ENCODE data around the gene PSEN2.
"Not testable (repeated sequence)": the region's sequence is repeated elsewhere in the genome, so short reads cannot be mapped to it uniquely, and the experiment has no call there.

Gene PSEN2

GRCh38 chr1:226908913-226909312 lies 38.5 kb downstream of the PSEN2 start:
- Histone ChIP-seq H3K27me3 (ENCODE audit: control insufficient read depth in 2 of 2, insufficient read depth in 2 of 2, low read length in 2 of 2) (no peaks in the 10 kb centered on the region), H3K27ac (ENCODE audit: low read depth in 2 of 2, low read length in 2 of 2) (no peak overlapping the region), H3K36me3 (ENCODE audit: control insufficient read depth in 2 of 2, insufficient read depth in 2 of 2, low read length in 2 of 2) (no peaks in the 10 kb centered on the region), H3K9me3 (ENCODE audit: control insufficient read depth in 2 of 2, low read length in 2 of 2) (no peaks in the 10 kb centered on the region), H3K9ac (ENCODE audit: low read depth in 1 of 2, low read length in 2 of 2) (no peak overlapping the region), H3K4me1 (ENCODE audit: control insufficient read depth in 2 of 2, insufficient read depth in 2 of 2, low read length in 2 of 2) (no peaks in the 10 kb centered on the region), H3K4me3 (ENCODE audit: low read length in 2 of 2) (no peak overlapping the region)

DNA sequence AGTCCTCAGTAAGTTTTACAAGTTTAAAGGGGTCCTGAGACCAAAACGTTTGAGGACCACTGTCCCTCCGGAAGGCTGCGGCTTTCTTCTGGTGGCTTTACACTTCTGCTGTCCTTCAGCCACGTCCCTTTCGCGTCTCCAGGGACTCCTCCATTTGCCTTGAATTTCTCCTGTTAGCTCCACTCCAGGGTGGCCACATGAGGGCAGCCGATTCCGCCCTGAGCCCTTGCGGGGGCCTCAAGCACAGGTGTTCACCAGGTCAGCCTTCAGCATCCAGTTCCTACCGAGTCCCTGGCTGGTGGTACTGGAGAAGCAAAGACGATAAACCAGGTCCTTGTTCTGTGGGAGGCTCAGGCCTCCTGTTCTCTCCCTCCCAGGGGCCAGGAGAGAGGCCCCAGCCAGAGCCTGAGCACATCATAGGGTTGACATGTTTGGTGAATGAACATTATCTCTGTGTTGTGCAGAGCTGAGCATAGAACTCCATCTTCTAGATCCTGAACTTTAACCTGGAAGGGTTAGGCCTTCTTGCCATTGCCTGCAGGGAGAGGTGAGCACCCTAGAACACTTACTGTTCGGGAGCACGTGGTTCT lies 42.3 kb downstream of the PSEN2 start:
- H3K27ac ChIP-seq (ENCODE audit: low read depth in 2 of 2, low read length in 2 of 2) = no peak overlapping the region
- H3K9me3 ChIP-seq (ENCODE audit: control insufficient read depth in 2 of 2, low read length in 2 of 2) = no peaks in the 10 kb centered on the region
- peaks cover 3 to 11% of the 10 kb centered on the region in 2 donors for H3K4me1 ChIP-seq (ENCODE audit: control insufficient read depth in 2 of 2, insufficient read depth in 2 of 2, low read length in 2 of 2)
- no peaks in the 10 kb centered on the region for H3K27me3 ChIP-seq (ENCODE audit: control insufficient read depth in 2 of 2, insufficient read depth in 2 of 2, low read length in 2 of 2)
- H3K9ac ChIP-seq (ENCODE audit: low read depth in 1 of 2, low read length in 2 of 2) = no peak overlapping the region
- H3K36me3 ChIP-seq (ENCODE audit: control insufficient read depth in 2 of 2, insufficient read depth in 2 of 2, low read length in 2 of 2) = no peaks in the 10 kb centered on the region
- no peak overlapping the region for H3K4me3 ChIP-seq (ENCODE audit: low read length in 2 of 2)

GRCh38 chr1:226915672-226915995 lies 45.2 kb downstream of the PSEN2 start:
- Histone ChIP-seq H3K9me3 (ENCODE audit: control insufficient read depth in 2 of 2, low read length in 2 of 2) (no peaks in the 10 kb centered on the region), H3K4me1 (ENCODE audit: control insufficient read depth in 2 of 2, insufficient read depth in 2 of 2, low read length in 2 of 2) (peaks cover 3 to 11% of the 10 kb centered on the region in 2 donors), H3K27me3 (ENCODE audit: control insufficient read depth in 2 of 2, insufficient read depth in 2 of 2, low read length in 2 of 2) (no peaks in the 10 kb centered on the region), H3K9ac (ENCODE audit: low read depth in 1 of 2, low read length in 2 of 2) (no peak overlapping the region), H3K36me3 (ENCODE audit: control insufficient read depth in 2 of 2, insufficient read depth in 2 of 2, low read length in 2 of 2) (no peaks in the 10 kb centered on the region), H3K27ac (ENCODE audit: low read depth in 2 of 2, low read length in 2 of 2) (no peak overlapping the region), H3K4me3 (ENCODE audit: low read length in 2 of 2) (no peak overlapping the region)

DNA sequence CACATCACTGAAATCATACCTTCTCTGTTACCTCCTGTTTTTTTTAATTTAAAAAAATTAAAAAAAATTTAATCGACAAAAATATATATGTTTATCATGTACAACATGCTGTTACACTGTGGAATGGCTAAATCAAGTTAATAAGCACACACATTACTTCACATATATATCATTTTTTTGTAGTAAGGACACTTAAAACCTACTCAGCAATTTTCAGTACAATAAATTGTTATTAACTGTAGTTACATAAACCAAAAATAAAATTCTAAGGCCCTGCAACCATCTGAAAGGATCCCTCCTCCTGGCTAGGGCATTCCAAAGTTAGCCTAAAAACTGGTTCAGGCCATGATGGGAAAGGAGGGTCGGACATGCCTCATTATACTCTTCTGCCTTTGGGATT lies 46.1 kb downstream of the PSEN2 start:
- Histone ChIP-seq H3K27me3 (ENCODE audit: control insufficient read depth in 2 of 2, insufficient read depth in 2 of 2, low read length in 2 of 2) (no peaks in the 10 kb centered on the region), H3K9ac (ENCODE audit: low read depth in 1 of 2, low read length in 2 of 2) (no peak overlapping the region), H3K4me1 (ENCODE audit: control insufficient read depth in 2 of 2, insufficient read depth in 2 of 2, low read length in 2 of 2) (peaks cover 3 to 11% of the 10 kb centered on the region in 2 donors), H3K36me3 (ENCODE audit: control insufficient read depth in 2 of 2, insufficient read depth in 2 of 2, low read length in 2 of 2) (no peaks in the 10 kb centered on the region), H3K9me3 (ENCODE audit: control insufficient read depth in 2 of 2, low read length in 2 of 2) (no peaks in the 10 kb centered on the region), H3K27ac (ENCODE audit: low read depth in 2 of 2, low read length in 2 of 2) (no peak overlapping the region), H3K4me3 (ENCODE audit: low read length in 2 of 2) (no peak overlapping the region)

- Histone ChIP-seq H3K27ac (ENCODE audit: low read depth in 2 of 2, low read length in 2 of 2) (no peak overlapping the region), H3K4me1 (ENCODE audit: control insufficient read depth in 2 of 2, insufficient read depth in 2 of 2, low read length in 2 of 2) (peaks cover 3 to 11% of the 10 kb centered on the region in 2 donors), H3K4me3 (ENCODE audit: low read length in 2 of 2) (no peak overlapping the region), H3K36me3 (ENCODE audit: control insufficient read depth in 2 of 2, insufficient read depth in 2 of 2, low read length in 2 of 2) (no peaks in the 10 kb centered on the region), H3K27me3 (ENCODE audit: control insufficient read depth in 2 of 2, insufficient read depth in 2 of 2, low read length in 2 of 2) (no peaks in the 10 kb centered on the region), H3K9me3 (ENCODE audit: control insufficient read depth in 2 of 2, low read length in 2 of 2) (no peaks in the 10 kb centered on the region), H3K9ac (ENCODE audit: low read depth in 1 of 2, low read length in 2 of 2) (no peak overlapping the region)
These were observed 49.2 kb downstream of the PSEN2 start for GRCh38 chr1:226919587-226919986.

- no peak overlapping the region for H3K27ac ChIP-seq (ENCODE audit: low read depth in 2 of 2, low read length in 2 of 2)
- no peak overlapping the region for H3K9ac ChIP-seq (ENCODE audit: low read depth in 1 of 2, low read length in 2 of 2)
- H3K4me1 ChIP-seq (ENCODE audit: control insufficient read depth in 2 of 2, insufficient read depth in 2 of 2, low read length in 2 of 2) = peaks cover 3 to 11% of the 10 kb centered on the region in 2 donors
- no peak overlapping the region for H3K4me3 ChIP-seq (ENCODE audit: low read length in 2 of 2)
- H3K36me3 ChIP-seq (ENCODE audit: control insufficient read depth in 2 of 2, insufficient read depth in 2 of 2, low read length in 2 of 2) = no peaks in the 10 kb centered on the region
- H3K27me3 ChIP-seq (ENCODE audit: control insufficient read depth in 2 of 2, insufficient read depth in 2 of 2, low read length in 2 of 2) = no peaks in the 10 kb centered on the region
- no peaks in the 10 kb centered on the region for H3K9me3 ChIP-seq (ENCODE audit: control insufficient read depth in 2 of 2, low read length in 2 of 2)
These were observed 49.6 kb downstream of the PSEN2 start for GRCh38 chr1:226919995-226920394.

DNA sequence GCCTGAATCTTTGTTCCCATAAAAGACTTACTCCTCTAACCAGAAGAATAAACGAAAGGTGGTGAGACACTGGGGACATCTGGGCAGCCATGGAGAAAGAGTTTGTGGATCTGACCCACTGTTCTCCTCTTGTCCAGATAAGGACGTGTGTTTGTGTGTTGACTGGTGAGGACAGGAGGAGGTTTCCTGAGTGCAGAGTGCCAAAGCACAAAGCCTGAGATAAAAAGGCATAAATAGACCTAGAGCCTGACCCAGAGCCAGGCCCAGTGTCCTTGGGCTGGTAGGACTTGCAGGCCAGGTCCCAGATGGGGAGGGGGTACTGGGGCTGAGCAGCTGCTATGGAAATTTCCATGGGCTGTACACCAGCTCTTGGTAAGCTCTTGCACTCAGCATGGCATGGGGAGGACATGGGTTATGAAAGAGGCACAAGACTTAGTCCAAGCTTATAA lies 50.1 kb downstream of the PSEN2 start:
- H3K27ac ChIP-seq (ENCODE audit: low read depth in 2 of 2, low read length in 2 of 2) = no peak overlapping the region
- H3K27me3 ChIP-seq (ENCODE audit: control insufficient read depth in 2 of 2, insufficient read depth in 2 of 2, low read length in 2 of 2) = no peaks in the 10 kb centered on the region
- H3K9ac ChIP-seq (ENCODE audit: low read depth in 1 of 2, low read length in 2 of 2) = no peak overlapping the region
- H3K4me1 ChIP-seq (ENCODE audit: control insufficient read depth in 2 of 2, insufficient read depth in 2 of 2, low read length in 2 of 2) = peaks cover 2 to 7% of the 10 kb centered on the region in 2 donors
- H3K36me3 ChIP-seq (ENCODE audit: control insufficient read depth in 2 of 2, insufficient read depth in 2 of 2, low read length in 2 of 2) = no peaks in the 10 kb centered on the region
- H3K4me3 ChIP-seq (ENCODE audit: low read length in 2 of 2) = no peak overlapping the region
- H3K9me3 ChIP-seq (ENCODE audit: control insufficient read depth in 2 of 2, low read length in 2 of 2) = no peaks in the 10 kb centered on the region

DNA sequence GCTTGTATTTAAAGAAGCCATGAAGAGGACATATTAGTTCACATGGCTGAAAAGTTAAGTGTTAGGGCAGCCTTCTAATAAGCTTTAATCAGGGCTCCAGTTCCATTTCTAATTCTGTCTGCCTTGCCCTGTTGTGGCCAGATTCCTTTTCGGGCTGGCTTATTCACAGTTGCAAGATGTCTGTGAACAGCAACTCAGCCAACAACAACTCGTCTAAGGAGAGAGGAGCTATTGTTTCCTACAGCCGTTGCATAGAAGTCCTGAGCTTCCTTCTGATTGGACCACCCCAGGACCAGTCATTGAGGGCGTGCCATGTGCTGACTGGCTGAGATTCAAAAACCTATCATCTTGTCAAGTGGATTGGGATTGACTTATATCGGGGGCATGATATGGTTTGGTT lies 51.1 kb downstream of the PSEN2 start:
- H3K9me3 ChIP-seq (ENCODE audit: control insufficient read depth in 2 of 2, low read length in 2 of 2) = no peaks in the 10 kb centered on the region
- no peaks in the 10 kb centered on the region for H3K27me3 ChIP-seq (ENCODE audit: control insufficient read depth in 2 of 2, insufficient read depth in 2 of 2, low read length in 2 of 2)
- H3K4me1 ChIP-seq (ENCODE audit: control insufficient read depth in 2 of 2, insufficient read depth in 2 of 2, low read length in 2 of 2) = no peaks in the 10 kb centered on the region
- H3K4me3 ChIP-seq (ENCODE audit: low read length in 2 of 2) = no peak overlapping the region
- H3K36me3 ChIP-seq (ENCODE audit: control insufficient read depth in 2 of 2, insufficient read depth in 2 of 2, low read length in 2 of 2) = no peaks in the 10 kb centered on the region
- H3K9ac ChIP-seq (ENCODE audit: low read depth in 1 of 2, low read length in 2 of 2) = no peak overlapping the region
- no peak overlapping the region for H3K27ac ChIP-seq (ENCODE audit: low read depth in 2 of 2, low read length in 2 of 2)

DNA sequence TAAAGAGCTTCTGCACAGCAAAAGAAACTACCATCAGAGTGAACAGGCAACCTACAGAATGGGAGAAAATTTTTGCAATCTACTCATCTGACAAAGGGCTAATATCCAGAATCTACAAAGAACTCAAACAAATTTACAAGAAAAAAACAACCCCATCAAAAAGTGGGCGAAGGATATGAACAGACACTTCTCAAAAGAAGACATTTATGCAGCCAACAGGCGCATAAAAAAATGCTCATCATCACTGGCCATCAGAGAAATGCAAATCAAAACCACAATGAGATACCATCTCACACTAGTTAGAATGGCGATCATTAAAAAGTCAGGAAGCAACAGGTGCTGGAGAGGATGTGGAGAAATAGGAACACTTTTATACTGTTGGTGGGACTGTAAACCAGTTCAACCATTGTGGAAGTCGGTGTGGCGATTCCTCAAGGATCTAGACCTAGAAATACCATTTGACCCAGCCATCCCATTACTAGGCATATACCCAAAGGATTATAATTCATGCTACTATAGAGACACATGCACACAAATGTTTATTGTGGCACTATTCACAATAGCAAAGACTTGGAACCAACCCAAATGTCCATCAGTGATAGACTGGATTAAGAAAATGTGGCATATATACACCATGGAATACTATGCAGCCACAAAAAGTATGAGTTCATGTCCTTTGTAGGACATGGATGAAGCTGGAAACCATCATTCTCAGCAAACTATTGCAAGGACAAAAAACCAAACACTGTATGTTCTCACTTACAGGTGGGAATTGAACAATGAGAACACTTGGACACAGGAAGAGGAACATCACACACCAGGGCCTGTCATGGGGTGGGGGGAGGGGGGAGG lies 59.1 kb downstream of the PSEN2 start:
- not testable (repeated sequence) for H3K4me3 ChIP-seq (ENCODE audit: low read length in 2 of 2); H3K27me3 ChIP-seq (ENCODE audit: control insufficient read depth in 2 of 2, insufficient read depth in 2 of 2, low read length in 2 of 2); H3K9ac ChIP-seq (ENCODE audit: low read depth in 1 of 2, low read length in 2 of 2); H3K27ac ChIP-seq (ENCODE audit: low read depth in 2 of 2, low read length in 2 of 2); H3K4me1 ChIP-seq (ENCODE audit: control insufficient read depth in 2 of 2, insufficient read depth in 2 of 2, low read length in 2 of 2); H3K9me3 ChIP-seq (ENCODE audit: control insufficient read depth in 2 of 2, low read length in 2 of 2); H3K36me3 ChIP-seq (ENCODE audit: control insufficient read depth in 2 of 2, insufficient read depth in 2 of 2, low read length in 2 of 2)

DNA sequence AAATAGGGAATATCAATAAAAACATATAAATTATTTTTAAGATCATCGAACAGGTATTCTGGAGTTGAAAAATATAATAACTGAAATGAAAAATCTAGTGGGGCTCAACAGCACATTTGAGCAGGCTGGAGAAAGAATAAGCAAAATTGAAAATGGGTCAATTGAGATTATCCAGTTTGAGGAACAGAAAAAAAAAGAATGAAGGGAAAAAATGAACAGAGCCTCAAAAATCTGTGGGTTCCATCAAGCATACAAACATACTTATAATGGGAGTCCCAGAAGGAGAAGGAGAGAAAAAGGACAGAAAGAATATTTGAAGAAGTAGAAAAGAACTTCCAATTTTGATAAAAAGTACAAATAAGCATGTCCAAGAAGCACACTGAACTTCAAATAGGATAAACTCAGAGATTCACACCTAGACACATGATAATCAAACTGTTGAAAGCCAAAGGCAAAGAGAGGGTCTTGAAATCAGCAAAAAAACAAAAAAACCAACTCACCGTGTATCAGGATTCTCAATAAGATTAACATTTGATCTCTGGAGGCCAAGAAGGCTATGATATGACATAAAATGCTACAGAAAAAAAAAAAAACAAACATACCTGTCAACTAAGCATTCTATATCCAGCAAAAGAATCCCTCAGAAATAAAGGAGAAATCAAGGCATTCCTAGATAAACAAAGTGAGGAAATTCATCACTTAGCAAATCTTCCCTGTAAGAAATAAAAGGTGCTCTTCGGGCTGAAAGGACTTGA lies 64.2 kb downstream of the PSEN2 start:
- Histone ChIP-seq H3K27me3 (ENCODE audit: control insufficient read depth in 2 of 2, insufficient read depth in 2 of 2, low read length in 2 of 2) (no peaks in the 10 kb centered on the region), H3K4me1 (ENCODE audit: control insufficient read depth in 2 of 2, insufficient read depth in 2 of 2, low read length in 2 of 2) (peaks cover 7 to 11% of the 10 kb centered on the region in 2 donors), H3K36me3 (ENCODE audit: control insufficient read depth in 2 of 2, insufficient read depth in 2 of 2, low read length in 2 of 2) (no peaks in the 10 kb centered on the region), H3K27ac (ENCODE audit: low read depth in 2 of 2, low read length in 2 of 2) (no peak overlapping the region), H3K4me3 (ENCODE audit: low read length in 2 of 2) (no peak overlapping the region), H3K9me3 (ENCODE audit: control insufficient read depth in 2 of 2, low read length in 2 of 2) (no peaks in the 10 kb centered on the region), H3K9ac (ENCODE audit: low read depth in 1 of 2, low read length in 2 of 2) (no peak overlapping the region)
